GM10847 (cell line): Measurements from ENCODE around the gene UBE4B.

ENCODE experiments used
- POLR2A ChIP-seq: IDR thresholded peaks from 2 replicates; pipeline ENCODE4 v1.6.1; 2011; ENCODE audit not compliant: insufficient read length; ENCODE audit errors: extremely low read depth

The UBE4B gene

DNA sequence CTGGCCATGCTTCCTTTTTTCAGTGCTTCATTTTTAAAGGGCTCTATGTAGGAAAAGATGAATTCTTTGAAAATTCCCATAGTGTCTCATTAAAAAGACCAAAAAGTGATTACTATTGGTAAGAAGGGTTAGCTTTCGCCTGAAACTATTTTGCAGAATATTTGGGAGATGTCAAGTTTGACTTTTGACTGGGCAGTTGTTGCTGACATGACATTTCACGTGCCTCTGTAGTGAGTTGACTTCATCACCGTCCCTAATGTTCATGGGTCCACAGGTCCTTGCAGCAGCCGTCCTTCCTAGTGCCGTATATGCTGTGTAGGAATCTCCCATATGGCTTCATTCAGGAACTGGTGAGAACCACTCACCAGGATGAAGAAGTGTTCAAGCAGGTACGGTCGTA is 88.9 kb downstream of the UBE4B start:
- TF ChIP-seq POLR2A: no peak

DNA sequence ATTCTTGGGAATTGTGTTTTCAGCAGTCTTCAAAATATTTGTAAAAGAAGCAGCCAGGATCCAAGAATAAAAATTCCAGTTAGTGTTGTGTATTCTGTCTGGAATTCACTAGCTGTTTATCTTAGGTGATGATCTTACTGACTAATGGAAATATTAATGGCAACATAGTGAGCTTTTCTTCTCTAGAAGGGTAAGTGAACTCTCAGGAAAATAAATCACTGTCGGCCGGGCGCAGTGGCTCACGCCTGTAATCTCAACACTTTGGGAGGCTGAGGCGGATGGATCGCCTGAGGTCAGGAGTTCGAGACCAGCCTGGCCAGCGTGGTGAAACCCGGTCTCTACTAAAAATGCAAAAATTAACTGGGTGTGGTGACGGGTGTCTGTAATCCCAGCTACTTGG is 90.2 kb downstream of the UBE4B start:
- no peak for TF ChIP-seq POLR2A

DNA sequence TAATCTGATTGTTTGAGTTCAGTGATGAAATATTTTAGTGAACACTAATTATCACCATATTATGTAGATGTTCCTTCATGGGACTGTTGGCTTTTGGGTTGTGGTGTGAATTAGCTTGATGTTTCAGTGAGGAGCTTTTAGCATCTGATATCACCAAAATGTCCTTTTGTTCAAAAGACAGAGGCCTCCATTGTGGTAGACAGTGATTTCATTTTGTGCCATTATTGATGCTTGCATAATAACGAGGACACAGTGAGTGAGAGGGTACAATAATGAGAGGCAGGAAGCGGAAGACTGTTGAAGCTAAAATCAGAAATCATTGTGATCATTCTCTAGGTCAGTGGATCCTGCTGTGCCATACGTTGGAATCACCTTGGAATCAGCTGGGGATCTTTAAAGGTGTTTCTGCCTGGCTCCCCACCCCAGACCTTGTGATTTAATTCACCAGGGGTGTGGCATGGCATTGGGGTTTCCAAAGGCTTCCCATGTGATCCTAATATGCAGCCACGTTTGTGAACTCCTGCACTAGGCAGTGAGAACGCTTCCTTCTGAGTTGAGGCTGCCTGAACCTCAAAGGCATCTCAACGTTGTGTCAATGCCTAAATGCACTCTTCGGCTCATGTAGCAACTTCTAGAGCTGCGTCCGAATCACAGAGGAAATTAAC is 95.5 kb downstream of the UBE4B start:
- TF ChIP-seq POLR2A: no peak

DNA sequence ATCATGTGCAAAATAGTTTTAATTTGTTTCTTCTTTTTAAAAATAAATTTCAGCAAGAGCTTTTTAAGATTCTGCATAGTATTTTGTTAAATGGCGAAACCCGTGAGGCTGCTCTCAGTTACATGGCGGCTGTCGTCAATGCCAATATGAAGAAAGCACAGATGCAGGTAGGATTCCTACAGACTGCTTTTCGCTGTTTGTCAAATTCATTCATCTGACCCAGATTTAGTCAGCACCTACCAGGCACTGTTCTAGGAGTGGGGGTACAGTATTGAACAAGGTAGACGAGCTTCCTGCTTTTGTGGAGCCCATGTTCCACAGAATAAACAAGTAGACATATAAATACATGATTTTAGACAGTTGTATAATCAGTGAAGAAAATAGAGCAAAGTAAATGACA is 99.6 kb downstream of the UBE4B start:
- no peak for TF ChIP-seq POLR2A

DNA sequence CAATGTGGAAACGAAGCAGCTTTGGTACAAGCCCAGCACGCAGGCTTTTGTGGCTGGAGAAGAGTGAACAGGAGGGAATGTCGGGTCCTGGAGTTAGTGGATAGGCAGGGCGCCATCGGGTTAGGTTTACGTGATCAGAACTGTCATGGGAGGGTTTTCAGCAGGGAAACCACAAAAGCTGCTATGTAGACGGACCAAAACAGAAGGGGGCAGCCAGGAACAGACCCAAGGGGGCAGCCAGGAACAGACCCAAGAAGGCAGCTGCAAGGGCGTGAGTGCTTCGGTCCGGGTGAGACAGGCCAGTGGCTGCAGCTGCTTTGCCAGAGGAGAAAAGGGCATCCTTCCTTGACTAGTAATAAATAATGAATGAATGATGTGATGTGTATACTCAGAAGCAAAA is 100.1 kb downstream of the UBE4B start:
- TF ChIP-seq POLR2A: no peak

DNA sequence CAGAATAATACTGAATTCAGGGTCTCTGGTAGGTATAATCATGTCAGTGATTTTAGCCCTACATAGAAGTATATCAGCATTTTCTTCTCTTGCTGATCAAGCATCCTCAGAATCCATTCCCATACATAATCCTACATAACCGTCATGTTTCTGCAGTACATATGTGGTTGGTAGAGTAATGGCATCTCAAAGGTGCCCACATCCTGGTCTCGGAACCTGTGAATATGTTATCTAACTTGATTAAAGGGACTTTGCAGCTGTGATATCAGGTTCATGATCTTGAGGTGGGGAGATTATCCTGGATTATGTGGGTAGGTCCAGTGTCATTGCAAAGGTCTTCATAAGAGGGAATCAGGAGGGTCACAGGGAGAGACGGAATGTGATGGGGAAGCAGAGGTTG is 108.2 kb downstream of the UBE4B start:
- TF ChIP-seq POLR2A: no peak

DNA sequence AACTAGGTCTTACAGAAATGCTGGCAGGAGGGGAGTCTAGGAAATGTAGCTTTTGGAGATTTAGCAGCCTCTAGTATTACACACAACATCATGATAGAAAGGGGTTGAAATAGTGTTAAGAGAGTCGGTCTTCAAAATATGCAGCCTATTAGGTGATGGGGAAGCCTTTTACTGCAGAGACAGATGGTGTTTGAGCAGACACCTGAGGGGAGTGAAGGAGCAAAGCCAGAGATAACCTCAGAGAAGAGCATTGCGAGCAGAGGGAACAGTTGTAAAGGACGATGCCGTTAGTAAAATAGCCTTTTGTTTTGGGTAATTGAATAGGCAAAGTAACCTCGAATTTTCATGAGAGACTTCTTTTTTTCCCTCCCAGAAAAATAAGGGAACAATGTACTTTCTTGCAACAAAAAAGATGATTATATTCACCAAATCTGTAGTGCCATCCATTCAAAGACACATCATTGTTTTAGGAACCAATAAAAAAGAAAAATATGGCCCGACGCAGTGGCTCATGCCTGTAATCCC is 111.3 kb downstream of the UBE4B start:
- TF ChIP-seq POLR2A: no peak

DNA sequence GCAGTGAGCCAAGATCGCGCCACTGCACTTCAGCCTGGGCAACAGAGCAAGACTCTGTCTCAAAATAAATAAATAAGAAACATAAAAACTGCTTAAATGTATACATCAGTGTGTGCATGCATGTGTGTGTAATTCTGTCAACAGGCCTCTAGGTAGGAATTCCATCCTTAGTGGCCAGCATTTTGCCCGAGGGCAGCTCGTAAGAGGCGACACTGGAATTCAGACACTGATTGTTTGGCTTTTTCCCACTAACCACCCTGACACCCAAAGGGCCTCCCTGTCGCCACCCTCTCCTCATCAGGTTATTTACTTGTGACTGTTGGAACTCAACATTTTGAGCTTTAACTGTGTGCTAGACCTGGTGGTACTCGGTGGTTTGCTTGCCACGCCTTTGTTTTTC is 113.6 kb downstream of the UBE4B start:
- no peak for TF ChIP-seq POLR2A

DNA sequence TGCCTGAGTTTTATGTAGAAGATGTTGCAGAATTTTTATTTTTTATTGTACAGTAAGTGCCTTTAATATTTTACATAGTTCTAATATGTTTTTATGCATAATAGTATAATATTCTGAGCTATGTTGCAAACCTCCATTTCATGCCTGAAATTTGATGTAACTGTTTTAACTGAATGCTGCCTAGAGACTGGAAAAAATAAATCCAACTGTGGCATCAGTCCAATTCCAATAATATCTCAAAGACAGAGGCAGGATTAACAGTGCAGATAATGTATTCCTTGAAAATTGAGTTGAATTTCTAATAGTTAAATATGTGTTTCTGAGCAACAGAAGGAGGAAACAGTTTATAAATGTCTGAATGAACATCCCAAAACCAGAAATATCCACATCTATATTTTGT is 116.5 kb downstream of the UBE4B start:
- no peak for TF ChIP-seq POLR2A

DNA sequence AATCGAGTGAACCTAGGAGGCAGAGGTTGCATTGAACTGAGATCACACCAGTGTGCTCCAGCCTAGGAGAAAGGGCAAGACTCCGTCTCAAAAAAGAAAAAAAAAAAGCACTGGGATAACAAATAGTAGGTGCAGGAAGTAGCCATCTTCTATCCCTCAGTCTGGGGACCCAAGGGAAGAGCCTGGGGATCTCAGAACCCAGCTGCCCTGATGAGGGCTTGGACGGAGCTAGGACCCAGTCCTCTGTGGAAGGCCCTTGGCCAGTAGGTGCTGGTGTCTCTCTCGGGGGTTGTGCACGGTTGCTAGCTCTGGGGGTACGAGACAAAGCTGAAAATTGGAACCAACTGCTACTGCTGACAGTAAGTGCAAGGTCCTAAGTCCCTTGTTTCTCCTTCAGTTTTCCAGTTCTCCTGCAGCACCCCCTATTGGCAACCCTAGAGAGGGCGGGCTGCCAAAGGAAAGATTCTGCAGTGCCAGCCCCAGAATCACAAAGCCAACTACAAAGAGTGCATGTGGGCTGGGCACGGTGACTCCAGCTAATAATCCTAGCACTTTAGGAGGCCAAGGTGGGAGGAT is 120.0 kb downstream of the UBE4B start:
- TF ChIP-seq POLR2A: no peak

DNA sequence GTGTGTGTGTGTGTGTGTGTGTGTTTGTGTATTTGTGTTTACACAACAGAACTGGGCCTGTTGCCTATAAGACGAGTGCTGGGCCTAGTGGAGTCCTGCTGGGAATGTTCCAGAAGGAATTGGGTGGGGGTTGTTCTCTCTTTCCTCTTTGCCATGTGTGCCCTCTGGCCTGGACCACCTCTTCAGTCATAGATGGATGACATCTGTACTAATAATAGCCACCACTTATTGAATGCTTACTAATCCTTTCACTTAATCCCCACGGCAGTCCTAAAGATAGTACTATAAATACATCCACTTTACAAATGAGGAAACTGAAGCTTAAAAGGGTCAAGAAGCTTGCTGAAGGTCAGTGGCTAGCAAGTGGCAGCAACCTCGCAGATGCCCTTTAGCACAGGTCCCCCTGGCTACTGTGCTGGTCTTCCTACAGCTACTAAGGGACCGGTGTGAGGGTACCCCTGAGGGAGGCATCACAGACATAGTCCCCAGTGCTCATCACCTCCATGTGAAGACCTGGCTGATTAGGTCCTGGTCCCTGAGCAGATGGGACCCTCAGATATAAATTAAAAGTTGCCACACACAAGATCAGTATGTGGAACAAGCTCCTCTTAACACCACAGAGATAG is 122.4 kb downstream of the UBE4B start:
- TF ChIP-seq POLR2A: no peak

DNA sequence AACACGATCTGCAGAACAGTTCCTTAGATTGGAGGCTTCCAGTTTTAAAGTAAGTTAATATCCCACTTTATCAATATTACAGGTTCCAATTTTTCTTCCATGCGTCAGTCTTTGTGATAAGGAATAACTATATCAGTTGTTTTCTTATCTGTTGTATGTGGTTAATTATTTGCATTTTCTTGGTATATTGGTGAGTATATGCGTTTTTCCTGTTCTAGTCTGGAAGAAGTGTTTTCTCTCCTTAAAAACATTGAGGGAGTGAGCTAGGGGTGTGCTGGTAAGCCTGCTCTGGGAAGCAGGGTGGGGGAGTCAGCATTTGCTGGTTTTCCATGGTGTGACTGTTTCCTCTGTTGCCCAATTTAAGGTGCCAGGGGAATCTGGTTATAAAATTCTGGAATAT is 127.4 kb downstream of the UBE4B start:
- no peak for TF ChIP-seq POLR2A

DNA sequence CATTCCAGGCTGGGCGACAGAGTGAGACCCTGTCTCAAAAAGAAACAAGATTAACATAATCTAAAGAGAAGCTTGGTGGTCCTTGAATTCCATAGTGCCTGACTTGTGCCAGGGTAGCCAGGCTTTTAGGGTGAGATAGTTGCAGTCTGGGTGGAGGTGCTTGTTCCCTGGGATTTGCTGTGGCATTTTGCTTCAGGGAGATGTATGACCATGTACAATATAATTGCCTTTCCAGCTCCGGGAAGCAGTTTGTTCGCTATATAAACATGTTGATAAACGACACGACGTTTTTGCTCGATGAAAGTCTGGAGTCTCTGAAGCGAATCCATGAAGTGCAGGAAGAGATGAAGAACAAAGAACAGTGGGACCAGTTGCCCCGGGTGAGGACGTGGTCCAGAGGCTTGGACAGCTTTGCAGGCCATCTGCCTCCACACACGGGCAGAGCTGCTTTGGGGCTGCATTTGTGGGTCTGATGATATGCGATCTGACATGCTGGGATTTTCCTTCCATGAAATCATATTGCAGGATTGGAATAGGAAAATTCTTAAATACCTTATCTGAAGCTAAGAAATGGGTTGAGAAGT is 128.2 kb downstream of the UBE4B start:
- TF ChIP-seq POLR2A: no peak

DNA sequence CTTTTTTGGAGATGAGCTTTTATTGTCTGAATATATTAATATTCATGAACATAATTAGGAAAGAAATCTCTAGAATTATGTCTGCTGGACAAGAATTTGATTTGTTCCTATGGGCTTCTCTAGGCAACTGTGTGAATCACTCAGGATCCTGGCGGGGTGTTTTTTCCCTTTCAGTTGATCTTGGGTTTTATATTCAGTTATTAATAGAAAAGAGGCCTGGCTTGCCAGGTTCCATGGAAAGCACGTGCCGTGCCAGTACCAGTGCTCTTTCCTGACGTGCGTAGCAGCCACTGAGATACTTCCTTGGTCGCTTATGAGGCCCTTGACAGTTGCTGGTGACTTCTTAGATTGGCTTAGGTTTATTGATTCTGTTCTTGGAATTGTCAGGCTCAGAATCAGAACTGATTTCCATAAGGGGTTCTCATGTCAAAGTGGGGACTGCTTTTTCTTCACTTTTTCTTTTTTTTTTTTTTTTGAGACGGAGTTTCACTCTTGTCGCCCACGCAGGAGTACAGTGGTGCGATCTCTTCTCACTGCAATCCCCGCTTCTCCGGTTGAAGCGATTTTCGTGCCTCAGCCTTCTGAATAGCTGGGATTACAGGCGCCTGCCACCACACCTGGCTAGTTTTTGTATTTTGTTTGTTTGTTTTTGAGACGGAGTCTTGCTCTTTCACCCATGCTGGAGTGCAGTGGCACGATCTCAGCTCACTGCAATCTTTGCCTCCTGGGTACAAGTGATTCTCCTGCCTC is 129.0 kb downstream of the UBE4B start:
- TF ChIP-seq POLR2A: no peak

DNA sequence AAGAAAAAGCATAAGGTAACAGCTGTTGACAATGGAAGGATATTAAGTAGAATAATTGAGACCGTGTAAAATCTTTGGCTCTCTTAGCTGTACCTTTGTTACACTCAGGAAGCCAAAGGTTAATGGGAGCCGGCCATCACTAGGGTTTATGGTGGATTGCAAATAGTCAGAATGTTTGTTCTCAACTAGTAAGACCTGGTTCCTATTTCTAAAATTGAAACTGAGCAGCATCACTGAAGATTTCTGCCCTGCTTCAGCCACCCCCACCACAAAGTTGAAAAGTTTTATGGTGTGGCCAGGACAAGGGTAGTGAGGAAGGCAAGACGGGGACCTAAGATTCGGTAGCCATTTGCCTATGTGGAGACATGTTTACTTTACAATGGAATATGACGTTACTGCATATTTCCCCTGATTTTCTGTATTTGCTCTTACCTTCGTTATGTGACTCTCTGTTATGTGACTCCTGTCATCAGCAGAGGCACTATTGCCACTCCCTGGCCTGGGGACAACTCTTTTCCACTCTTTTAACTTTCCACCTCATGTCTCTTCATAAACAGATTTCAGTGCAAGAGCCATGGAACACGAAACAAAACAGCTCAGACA is 136.3 kb downstream of the UBE4B start:
- TF ChIP-seq POLR2A: no peak
